OCI-LY7 (cell line): Measurements from ENCODE around the gene CPHXL.

Source experiments
- CTCF ChIP-seq: fragments of 200-600 bp; sonication (generic); conservative IDR thresholded peaks from 2 replicates; pipeline ENCODE4 v1.5.1; 2014; ENCODE audit warnings: mild to moderate bottlenecking, antibody characterized with exemption, low read length, moderate library complexity, mixed read lengths
- EZH2phosphoT487 ChIP-seq: fragments of 200-600 bp; sonication (generic); IDR thresholded peaks from 2 replicates; pipeline ENCODE4 v1.6.1; 2018; ENCODE audit warnings: low read depth, borderline replicate concordance, mild to moderate bottlenecking, mixed run types, antibody characterized with exemption, low read length, moderate library complexity, mixed read lengths

GRCh38 chr16:75695708-75696107 lies 30.6 kb downstream of the CPHXL start:
- TF ChIP-seq CTCF (peak; percentile 62), EZH2phosphoT487 (no peak)
